Loucy (cell line): ENCODE data around the gene PACRG.

ENCODE experiments used
- H2AFZ ChIP-seq: fragments of 200-600 bp; sonication (generic); 2 replicates; pipeline ENCODE4 v1.6.0; 2016; ENCODE audit warnings: antibody characterized with exemption, mild to moderate bottlenecking, low read length, moderate library complexity
- H3F3A ChIP-seq: fragments of 200-600 bp; 2 replicates; pipeline ENCODE4 v1.6.0; 2016; ENCODE audit warnings: antibody characterized with exemption, low read depth, mild to moderate bottlenecking
- H3K27me3 ChIP-seq: fragments of 200-600 bp; sonication (generic); 2 replicates; pipeline ENCODE4 v1.6.1; 2014; ENCODE audit warnings: low read length, mild to moderate bottlenecking; ENCODE audit not compliant: insufficient read depth, poor library complexity, severe bottlenecking
- H3K36me3 ChIP-seq: fragments of 200-600 bp; sonication (generic); 2 replicates; pipeline ENCODE4 v1.6.1; 2016; ENCODE audit warnings: low read length; ENCODE audit not compliant: insufficient read depth
- H3K4me1 ChIP-seq: fragments of 200-600 bp; sonication (generic); 2 replicates; pipeline ENCODE4 v1.5.1; 2014; ENCODE audit warnings: low read length, mild to moderate bottlenecking; ENCODE audit not compliant: insufficient read depth, poor library complexity, severe bottlenecking
- H3K4me2 ChIP-seq: fragments of 200-600 bp; sonication (generic); 2 replicates; pipeline ENCODE4 v1.6.0; 2014; ENCODE audit warnings: antibody characterized with exemption, low read length, low read depth, mild to moderate bottlenecking; ENCODE audit not compliant: poor library complexity, severe bottlenecking
- H3K4me3 ChIP-seq: fragments of 200-600 bp; sonication (generic); 2 replicates; pipeline ENCODE4 v1.5.1; 2014; ENCODE audit warnings: low read length, mild to moderate bottlenecking, mixed read lengths; ENCODE audit not compliant: poor library complexity, severe bottlenecking
- H3K79me2 ChIP-seq: fragments of 200-600 bp; sonication (generic); 2 replicates; pipeline ENCODE4 v1.6.1; 2014; ENCODE audit warnings: low read length; ENCODE audit not compliant: insufficient read depth
- H3K9ac ChIP-seq: fragments of 200-600 bp; sonication (generic); 2 replicates; pipeline ENCODE4 v1.6.0; 2014; ENCODE audit warnings: mild to moderate bottlenecking, low read depth, low read length, moderate library complexity; ENCODE audit not compliant: poor library complexity, severe bottlenecking
- H3K9me2 ChIP-seq: fragments of 200-600 bp; sonication (generic); replicated peaks from 2 replicates; pipeline ENCODE4 v1.6.1; 2016; ENCODE audit warnings: low read depth, low read length, mixed read lengths
- H3K9me3 ChIP-seq: fragments of 200-600 bp; sonication (generic); 2 replicates; pipeline ENCODE4 v1.6.1; 2014; ENCODE audit warnings: mild to moderate bottlenecking, antibody characterized with exemption, low read length, low read depth; ENCODE audit not compliant: insufficient read depth
- H4K20me1 ChIP-seq: fragments of 200-600 bp; sonication (generic); 2 replicates; pipeline ENCODE4 v1.6.0; 2014; ENCODE audit warnings: antibody characterized with exemption, low read length, mild to moderate bottlenecking; ENCODE audit not compliant: insufficient read depth, poor library complexity, severe bottlenecking
- CTCF ChIP-seq: fragments of 200-600 bp; sonication (generic); conservative IDR thresholded peaks from 2 replicates; pipeline ENCODE4 v1.5.1; 2014; ENCODE audit warnings: mild to moderate bottlenecking, antibody characterized with exemption, low read length
- EZH2phosphoT487 ChIP-seq: fragments of 200-600 bp; IDR thresholded peaks from 2 replicates; pipeline ENCODE4 v1.6.1; 2018; ENCODE audit warnings: antibody characterized with exemption, mild to moderate bottlenecking, moderate library complexity, borderline replicate concordance

Gene PACRG

GRCh38 chr6:163176097-163176496, 448.3 kb downstream of the PACRG start:
- Histone ChIP-seq H3K9me2 (no peaks in the 10 kb centered on the region), H3K4me3 (no peak overlapping the region), H3K36me3 (no peaks in the 10 kb centered on the region), H3K4me1 (no peaks in the 10 kb centered on the region), H3K9me3 (no peaks in the 10 kb centered on the region), H3K9ac (no peak overlapping the region), H4K20me1 (no peaks in the 10 kb centered on the region), H3K79me2 (no peaks in the 10 kb centered on the region), H3K4me2 (no peak overlapping the region), H3K27me3 (no peaks in the 10 kb centered on the region), H3F3A (no peaks in the 10 kb centered on the region), H2AFZ (no peak overlapping the region)
- TF ChIP-seq CTCF, result no peak
- no peak for TF ChIP-seq EZH2phosphoT487

- H3K27me3 ChIP-seq, result no peaks in the 10 kb centered on the region
- no peaks in the 10 kb centered on the region for H3K79me2 ChIP-seq
- H3K4me1 ChIP-seq, result no peaks in the 10 kb centered on the region
- no peaks in the 10 kb centered on the region for H3K9me2 ChIP-seq
- H3K4me2 ChIP-seq, result no peak overlapping the region
- no peaks in the 10 kb centered on the region for H3F3A ChIP-seq
- H3K9ac ChIP-seq, result no peak overlapping the region
- H3K4me3 ChIP-seq, result no peak overlapping the region
- TF ChIP-seq CTCF, result no peak
- no peak for TF ChIP-seq EZH2phosphoT487
- H4K20me1 ChIP-seq, result no peaks in the 10 kb centered on the region
- no peaks in the 10 kb centered on the region for H3K9me3 ChIP-seq
- no peaks in the 10 kb centered on the region for H3K36me3 ChIP-seq
- H2AFZ ChIP-seq, result no peak overlapping the region
Observed at GRCh38 chr6:163177007-163177406, 449.2 kb downstream of the PACRG start.

DNA sequence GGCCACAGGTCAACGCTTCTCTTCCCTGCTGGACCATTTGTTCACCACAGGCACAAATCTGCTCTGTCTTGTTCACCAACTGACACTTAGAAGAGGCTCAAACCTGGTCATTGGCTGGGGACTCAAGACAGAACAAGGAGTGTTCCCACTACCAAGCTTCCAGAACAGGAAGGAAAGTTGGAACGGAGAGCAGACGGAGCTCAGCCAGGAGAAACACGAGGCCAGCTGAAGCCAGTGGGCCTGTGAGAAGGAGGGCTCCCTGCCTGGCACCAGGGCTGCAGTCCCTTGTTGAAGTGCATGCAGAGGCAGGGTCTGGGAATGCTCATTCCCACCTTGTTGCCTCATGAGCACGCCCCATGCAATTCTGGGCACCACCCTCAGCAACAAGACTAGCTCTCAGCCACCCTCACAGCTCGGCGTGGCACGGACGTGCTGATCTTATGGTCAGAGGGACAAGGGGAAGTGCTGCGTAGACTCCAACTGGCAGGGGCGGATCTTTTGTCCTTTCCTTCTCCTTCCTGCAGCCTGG, 450.2 kb downstream of the PACRG start:
- H3F3A ChIP-seq, result no peaks in the 10 kb centered on the region
- TF ChIP-seq CTCF (no peak), EZH2phosphoT487 (no peak)
- H3K4me1 ChIP-seq, result no peaks in the 10 kb centered on the region
- H3K9me2 ChIP-seq, result no peaks in the 10 kb centered on the region
- no peaks in the 10 kb centered on the region for H3K79me2 ChIP-seq
- no peaks in the 10 kb centered on the region for H3K9me3 ChIP-seq
- no peak overlapping the region for H3K4me2 ChIP-seq
- H4K20me1 ChIP-seq, result no peaks in the 10 kb centered on the region
- no peak overlapping the region for H3K9ac ChIP-seq
- no peak overlapping the region for H3K4me3 ChIP-seq
- no peaks in the 10 kb centered on the region for H3K27me3 ChIP-seq
- no peaks in the 10 kb centered on the region for H3K36me3 ChIP-seq
- no peak overlapping the region for H2AFZ ChIP-seq
